ENCODE data around the gene ARMC9.
"Not testable (repeated sequence)": the region's sequence is repeated elsewhere in the genome, so short reads cannot be mapped to it uniquely, and the experiment has no call there.

The ARMC9 gene

GRCh38 chr2:231245249-231246094 lies 47.0 kb downstream of the ARMC9 start:
- DNase-seq: no peak

GRCh38 chr2:231246171-231246842 lies 47.9 kb downstream of the ARMC9 start:
- no peak for DNase-seq

- DNase-seq: no peak
These were observed 51.7 kb downstream of the ARMC9 start for GRCh38 chr2:231250146-231250545.

- DNase-seq: no peak
These were observed 52.3 kb downstream of the ARMC9 start for GRCh38 chr2:231250698-231251097.

GRCh38 chr2:231253292-231253691 lies 54.9 kb downstream of the ARMC9 start:
- not testable (repeated sequence) for DNase-seq

- DNase-seq: no peak
These were observed 58.1 kb downstream of the ARMC9 start for GRCh38 chr2:231256494-231256893.

- DNase-seq: no peak
These were observed 59.3 kb downstream of the ARMC9 start for GRCh38 chr2:231257763-231258162.

- no peak for DNase-seq
These were observed 60.3 kb downstream of the ARMC9 start for GRCh38 chr2:231258701-231259100.

- DNase-seq: no peak
These were observed 60.7 kb downstream of the ARMC9 start for GRCh38 chr2:231259104-231259503.

GRCh38 chr2:231260442-231261208 lies 62.2 kb downstream of the ARMC9 start:
- DNase-seq: no peak

- no peak for DNase-seq
These were observed 64.8 kb downstream of the ARMC9 start for GRCh38 chr2:231263118-231263831.

- DNase-seq: no peak
These were observed 72.0 kb downstream of the ARMC9 start for GRCh38 chr2:231270221-231271114.

GRCh38 chr2:231272991-231273390 lies 74.6 kb downstream of the ARMC9 start:
- no peak for DNase-seq

GRCh38 chr2:231276987-231277386 lies 78.6 kb downstream of the ARMC9 start:
- DNase-seq: no peak

- no peak for DNase-seq
These were observed 79.5 kb downstream of the ARMC9 start for GRCh38 chr2:231277962-231278361.

GRCh38 chr2:231278868-231279267 lies 80.4 kb downstream of the ARMC9 start:
- DNase-seq: no peak

GRCh38 chr2:231280846-231281245 lies 82.4 kb downstream of the ARMC9 start:
- DNase-seq: no peak

GRCh38 chr2:231284296-231284695 lies 85.9 kb downstream of the ARMC9 start:
- DNase-seq: no peak

GRCh38 chr2:231286964-231287363 lies 88.5 kb downstream of the ARMC9 start:
- no peak for DNase-seq

GRCh38 chr2:231287696-231288095 lies 89.3 kb downstream of the ARMC9 start:
- DNase-seq: no peak

GRCh38 chr2:231288590-231288989 lies 90.2 kb downstream of the ARMC9 start:
- no peak for DNase-seq
